Neutrophil (primary cell): ENCODE results near the gene TBX21.

ENCODE experiments used
- H3K27ac ChIP-seq: fragments of 200-600 bp; sonication (generic); 2 replicates; pipeline ENCODE4 v1.5.1; 2016; ENCODE audit warnings: mild to moderate bottlenecking, moderate library complexity
- H3K27me3 ChIP-seq: fragments of 200-600 bp; sonication (generic); 2 replicates; pipeline ENCODE4 v1.6.0; 2016; ENCODE audit warnings: mild to moderate bottlenecking
- H3K36me3 ChIP-seq: fragments of 200-600 bp; sonication (generic); 2 replicates; pipeline ENCODE4 v1.5.1; 2017
- H3K4me1 ChIP-seq, 2 experiments: fragments of 200-600 bp in 1 of 2; sonication (generic) in 1 of 2; 1 replicate in 1 of 2; 2 replicates in 1 of 2; pipeline versions ENCODE4 v1.5.1 to v1.6.1; 2013 to 2016; ENCODE audit warnings: low read depth in 1 of 2, low read length in 1 of 2, mild to moderate bottlenecking in 1 of 2, moderate library complexity in 1 of 2; ENCODE audit not compliant: control insufficient read depth in 1 of 2, insufficient read depth in 1 of 2
- H3K4me3 ChIP-seq, 2 experiments: fragments of 200-600 bp in 1 of 2; sonication (generic) in 1 of 2; 1 replicate in 1 of 2; 2 replicates in 1 of 2; pipeline ENCODE4 v1.5.1; 2013 to 2016; ENCODE audit warnings: low read depth in 1 of 2, low read length in 1 of 2, mild to moderate bottlenecking in 1 of 2, moderate library complexity in 1 of 2
- H3K9me3 ChIP-seq: fragments of 200-600 bp; sonication (generic); 2 replicates; pipeline ENCODE4 v1.5.1; 2016
- TF ChIP-seq, protein P1 (sequence below): fragments of 200-600 bp; sonication (generic); IDR thresholded peaks from 2 replicates; pipeline ENCODE4 v1.5.1; 2016; ENCODE audit warnings: antibody characterized with exemption

Gene TBX21

DNA sequence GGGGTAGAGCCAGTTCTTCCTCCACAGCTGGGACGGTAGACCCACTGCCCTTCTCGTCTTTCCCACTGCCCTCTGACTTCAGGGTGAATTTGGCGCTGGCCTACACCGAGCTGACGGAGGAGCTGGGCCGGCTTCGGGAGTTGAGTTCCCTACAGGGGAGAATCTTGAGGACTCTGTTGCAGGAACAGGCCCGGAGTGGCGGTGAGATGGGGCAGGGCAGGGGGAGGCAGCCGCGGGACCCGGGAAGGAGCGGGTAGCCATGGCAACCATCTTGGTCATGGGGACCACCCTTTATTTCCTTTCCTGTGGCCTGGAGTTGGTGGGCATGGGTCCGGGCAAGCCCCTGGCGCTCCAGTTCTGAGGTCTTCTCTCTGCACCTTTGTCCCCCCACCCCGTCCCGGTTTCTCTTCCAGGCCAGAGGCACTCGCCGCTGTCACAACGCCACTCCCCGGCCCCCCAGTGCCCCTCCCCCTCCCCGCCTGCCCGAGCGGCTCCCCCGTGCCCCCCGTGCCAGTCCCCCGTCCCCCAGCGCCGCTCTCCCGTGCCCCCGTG lies 24.6 kb upstream of the TBX21 start:
- Histone ChIP-seq H3K9me3 (no peaks in the 10 kb centered on the region), H3K36me3 (peaks cover 33% of the 10 kb centered on the region), H3K4me3 (no peak overlapping the region), H3K27me3 (peaks cover 25% of the 10 kb centered on the region), H3K27ac (no peak overlapping the region), H3K4me1 (peaks cover 22 to 40% of the 10 kb centered on the region in 2 experiments)
- TF ChIP-seq, protein P1, sequence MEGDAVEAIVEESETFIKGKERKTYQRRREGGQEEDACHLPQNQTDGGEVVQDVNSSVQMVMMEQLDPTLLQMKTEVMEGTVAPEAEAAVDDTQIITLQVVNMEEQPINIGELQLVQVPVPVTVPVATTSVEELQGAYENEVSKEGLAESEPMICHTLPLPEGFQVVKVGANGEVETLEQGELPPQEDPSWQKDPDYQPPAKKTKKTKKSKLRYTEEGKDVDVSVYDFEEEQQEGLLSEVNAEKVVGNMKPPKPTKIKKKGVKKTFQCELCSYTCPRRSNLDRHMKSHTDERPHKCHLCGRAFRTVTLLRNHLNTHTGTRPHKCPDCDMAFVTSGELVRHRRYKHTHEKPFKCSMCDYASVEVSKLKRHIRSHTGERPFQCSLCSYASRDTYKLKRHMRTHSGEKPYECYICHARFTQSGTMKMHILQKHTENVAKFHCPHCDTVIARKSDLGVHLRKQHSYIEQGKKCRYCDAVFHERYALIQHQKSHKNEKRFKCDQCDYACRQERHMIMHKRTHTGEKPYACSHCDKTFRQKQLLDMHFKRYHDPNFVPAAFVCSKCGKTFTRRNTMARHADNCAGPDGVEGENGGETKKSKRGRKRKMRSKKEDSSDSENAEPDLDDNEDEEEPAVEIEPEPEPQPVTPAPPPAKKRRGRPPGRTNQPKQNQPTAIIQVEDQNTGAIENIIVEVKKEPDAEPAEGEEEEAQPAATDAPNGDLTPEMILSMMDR = no peak

DNA sequence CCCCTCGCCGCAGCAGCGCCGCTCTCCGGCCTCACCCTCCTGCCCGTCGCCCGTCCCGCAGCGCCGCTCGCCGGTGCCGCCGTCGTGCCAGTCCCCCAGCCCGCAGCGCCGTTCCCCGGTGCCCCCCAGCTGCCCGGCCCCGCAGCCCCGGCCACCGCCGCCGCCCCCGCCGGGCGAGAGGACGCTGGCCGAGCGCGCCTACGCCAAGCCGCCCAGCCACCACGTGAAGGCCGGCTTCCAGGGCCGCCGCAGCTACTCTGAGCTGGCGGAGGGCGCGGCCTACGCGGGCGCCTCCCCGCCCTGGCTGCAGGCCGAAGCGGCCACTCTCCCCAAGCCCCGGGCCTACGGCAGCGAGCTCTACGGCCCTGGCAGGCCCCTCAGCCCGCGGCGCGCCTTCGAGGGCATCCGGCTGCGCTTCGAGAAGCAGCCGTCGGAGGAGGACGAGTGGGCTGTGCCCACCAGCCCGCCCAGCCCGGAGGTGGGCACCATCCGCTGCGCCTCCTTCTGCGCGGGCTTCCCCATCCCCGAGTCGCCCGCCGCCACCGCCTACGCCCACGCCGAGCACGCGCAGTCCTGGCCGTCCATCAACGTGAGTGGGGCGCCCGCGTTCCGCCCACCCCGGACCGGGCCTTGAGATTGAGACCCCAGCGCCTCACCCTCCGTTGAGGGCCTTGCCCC lies 24.0 kb upstream of the TBX21 start:
- no peak overlapping the region for H3K27ac ChIP-seq
- TF ChIP-seq, protein P1 = no peak
- H3K4me3 ChIP-seq = no peak overlapping the region
- H3K4me1 ChIP-seq = peaks cover 16 to 33% of the 10 kb centered on the region in 2 experiments
- H3K36me3 ChIP-seq = peaks cover 33% of the 10 kb centered on the region
- H3K9me3 ChIP-seq = no peaks in the 10 kb centered on the region
- peaks cover 31% of the 10 kb centered on the region for H3K27me3 ChIP-seq

- Histone ChIP-seq H3K4me1 (peaks cover 10 to 27% of the 10 kb centered on the region in 2 experiments), H3K36me3 (peaks cover 33% of the 10 kb centered on the region), H3K9me3 (no peaks in the 10 kb centered on the region), H3K27ac (no peak overlapping the region), H3K27me3 (peaks cover 37% of the 10 kb centered on the region), H3K4me3 (no peak overlapping the region)
- TF ChIP-seq, protein P1 = no peak
Measured at GRCh38 chr17:47709594-47709993, 23.4 kb upstream of the TBX21 start.

DNA sequence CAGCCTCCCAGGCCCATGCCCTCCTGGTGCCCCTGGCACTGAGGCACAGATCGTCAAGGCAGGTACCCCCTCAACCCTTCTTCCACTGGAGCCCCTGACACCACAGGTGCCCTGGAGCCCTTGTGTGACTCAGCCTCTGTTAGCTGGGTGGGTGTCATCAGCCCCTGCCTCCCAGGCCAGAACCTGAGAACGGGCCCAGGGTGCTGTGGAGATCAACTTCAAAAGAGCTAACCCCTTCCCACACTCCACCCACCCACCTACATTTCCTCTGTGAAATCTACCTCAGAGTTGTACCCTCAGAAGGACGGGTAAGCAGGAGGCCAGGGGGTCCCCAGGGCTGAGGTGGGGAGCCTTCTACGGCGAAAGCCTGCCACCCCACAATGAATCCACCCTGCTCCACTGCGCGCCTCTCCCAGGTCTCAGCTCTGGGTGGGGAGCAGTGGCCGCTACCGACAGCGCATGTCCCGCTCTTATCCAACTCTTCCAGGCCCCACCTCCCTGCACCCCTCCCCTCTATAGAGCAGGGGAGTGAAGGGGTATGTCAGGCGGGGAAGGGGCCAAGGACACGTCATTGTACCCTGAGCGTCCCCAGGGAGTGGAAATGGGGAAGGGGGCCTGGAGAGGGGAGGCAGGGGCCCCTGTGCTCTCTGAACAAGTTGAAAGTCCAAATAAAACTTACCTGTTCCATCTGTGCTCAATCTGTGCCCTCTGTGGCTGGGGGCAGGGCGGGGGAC lies 21.5 kb upstream of the TBX21 start:
- H3K4me1 ChIP-seq = peaks cover 2 to 11% of the 10 kb centered on the region in 2 experiments

GRCh38 chr17:47712330-47713023 lies 20.6 kb upstream of the TBX21 start:
- Histone ChIP-seq H3K27ac (no peak overlapping the region), H3K4me1 (peaks cover 0 to 1% of the 10 kb centered on the region in 2 experiments), H3K36me3 (peaks cover 33% of the 10 kb centered on the region), H3K9me3 (no peaks in the 10 kb centered on the region), H3K27me3 (peaks cover 50% of the 10 kb centered on the region), H3K4me3 (no peak overlapping the region)
- TF ChIP-seq, protein P1 = no peak

More for the DNA sequence above, 21.5 kb upstream of the TBX21 start:
- Histone ChIP-seq H3K4me3 (no peak overlapping the region), H3K27me3 (peaks cover 43% of the 10 kb centered on the region), H3K27ac (no peak overlapping the region), H3K36me3 (peaks cover 33% of the 10 kb centered on the region), H3K9me3 (no peaks in the 10 kb centered on the region)
- TF ChIP-seq, protein P1 = no peak
